ENCODE data around the gene CARD9. TPM values are rescaled to one million over a fixed set of nuclear protein-coding genes. Genes with fewer than 3 reads are reported as not detected.

CARD9 gene
- total RNA-seq, 4 donors from 2014 or later = 0.27 to 1.5 (median 0.74) TPM

- intact Hi-C loops (cut with DNase I) = no loop called here
- Histone ChIP-seq H3K27ac (no peak overlapping the region), H3K4me3 (replicated peaks in 1 of 3) (no peak overlapping the region), H3K4me1 (peaks cover 15 to 26% of the 10 kb centered on the region in 2 donors), H3K27me3 (no peaks in the 10 kb centered on the region), H3K36me3 (no peaks in the 10 kb centered on the region), H3K9me3 (no peaks in the 10 kb centered on the region)
- WGBS, 2 donors = 84 to 86% methylated on average over 6 to 12 of the region's 14 CpGs
- DNase-seq = no peak
- TF ChIP-seq POLR2A (IDR thresholded peaks at IDR 0.05) (no peak), CTCF (IDR thresholded peaks at IDR 0.05) (no peak)
Measured at GRCh38 chr9:136330406-136330990, 43.0 kb downstream of the CARD9 start.

GRCh38 chr9:136329636-136330405 is 43.6 kb downstream of the CARD9 start:
- peaks cover 16 to 26% of the 10 kb centered on the region in 2 donors for H3K4me1 ChIP-seq
- DNase-seq = no peak
- 88 to 91% methylated on average over 10 to 19 of the region's 23 CpGs for WGBS, 2 donors
- H3K27ac ChIP-seq = no peak overlapping the region
- TF ChIP-seq POLR2A (IDR thresholded peaks at IDR 0.05) (no peak), CTCF (IDR thresholded peaks at IDR 0.05) (no peak)
- no peaks in the 10 kb centered on the region for H3K9me3 ChIP-seq
- no peaks in the 10 kb centered on the region for H3K36me3 ChIP-seq
- no peaks in the 10 kb centered on the region for H3K27me3 ChIP-seq
- H3K4me3 ChIP-seq (replicated peaks in 1 of 3) = no peak overlapping the region
- intact Hi-C loops (cut with DNase I) = no loop called here

DNA sequence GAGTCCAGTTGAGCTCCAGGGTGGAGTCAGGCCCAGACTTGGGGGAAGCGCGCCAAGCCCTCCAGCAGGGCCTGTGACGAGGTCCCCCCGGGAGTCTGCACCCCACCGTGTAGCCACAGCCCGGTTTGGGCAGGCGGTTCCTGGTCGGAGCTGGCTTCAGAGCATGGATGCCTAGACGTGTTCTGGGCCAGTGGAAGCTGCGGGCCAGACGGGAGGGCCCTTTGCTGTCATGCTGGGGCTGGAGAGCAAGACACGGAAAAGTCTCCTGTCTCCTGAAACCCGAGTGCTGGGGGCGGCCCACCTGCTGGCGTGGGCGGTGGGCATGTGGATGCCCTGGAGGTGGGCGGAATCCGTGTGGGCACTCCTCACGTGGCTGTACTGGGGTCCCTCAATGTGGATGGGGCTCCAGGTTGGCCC is 44.2 kb downstream of the CARD9 start:
- Histone ChIP-seq H3K36me3 (no peaks in the 10 kb centered on the region), H3K27ac (no peak overlapping the region), H3K9me3 (no peaks in the 10 kb centered on the region), H3K27me3 (no peaks in the 10 kb centered on the region), H3K4me3 (replicated peaks in 1 of 3) (no peak overlapping the region), H3K4me1 (peaks cover 20 to 26% of the 10 kb centered on the region in 2 donors)
- TF ChIP-seq CTCF (IDR thresholded peaks at IDR 0.05) (no peak), POLR2A (IDR thresholded peaks at IDR 0.05) (no peak)
- intact Hi-C loops (cut with DNase I) = no loop called here
- WGBS, 2 donors = 75 to 85% methylated on average over 4 to 6 of the region's 19 CpGs
- DNase-seq = no peak

GRCh38 chr9:136328622-136329041 is 44.8 kb downstream of the CARD9 start:
- Histone ChIP-seq H3K4me1 (peaks cover 20 to 26% of the 10 kb centered on the region in 2 donors), H3K9me3 (no peaks in the 10 kb centered on the region), H3K27me3 (no peaks in the 10 kb centered on the region), H3K27ac (peak overlapping the region in 1 of 3 donors; percentile 53), H3K4me3 (replicated peaks in 1 of 3) (peak overlapping the region in 1 of 3 donors; percentile 55), H3K36me3 (no peaks in the 10 kb centered on the region)
- intact Hi-C loops (cut with DNase I) = no loop called here
- no peak for DNase-seq
- 11 to 38% methylated on average over 7 to 14 of the region's 15 CpGs for WGBS, 2 donors
- no peak for TF ChIP-seq CTCF (IDR thresholded peaks at IDR 0.05)
- no peak for TF ChIP-seq POLR2A (IDR thresholded peaks at IDR 0.05)

Data from thyroid gland (tissue), 4 donors.